Prostate gland (tissue), 2 donors: ENCODE measurements around the gene INAVA. TPM values are rescaled to one million over a fixed set of nuclear protein-coding genes. Genes with fewer than 3 reads are reported as not detected.
"Not testable (repeated sequence)": the region's sequence is repeated elsewhere in the genome, so short reads cannot be mapped to it uniquely, and the experiment has no call there.

Experiments
- DNase-seq: peaks from one replicate; pipeline ENCODE4 v3.0.0-alpha.2; 2019; ENCODE audit warnings: low spot score
- H3K27ac ChIP-seq, 2 donors: fragments of 200-600 bp; sonication (generic); 2 replicates each; pipeline ENCODE4 v1.5.1; 2017 to 2019
- H3K27me3 ChIP-seq: fragments of 200-600 bp; sonication (generic); replicated peaks from 2 replicates; pipeline ENCODE4 v1.5.1; 2019; ENCODE audit not compliant: insufficient read depth
- H3K36me3 ChIP-seq, 2 donors: fragments of 200-600 bp; sonication (generic); 1 replicate in 1 of 2; 2 replicates in 1 of 2; pipeline versions ENCODE4 v1.5.1 to v1.8.1; 2017 to 2019
- H3K4me1 ChIP-seq: fragments of 200-600 bp; sonication (generic); replicated peaks from 2 replicates; pipeline ENCODE4 v1.5.1; 2019
- H3K4me3 ChIP-seq, 2 donors: fragments of 200-600 bp; sonication (generic); 2 replicates each; pipeline ENCODE4 v1.5.1; 2017 to 2019
- H3K9me3 ChIP-seq: fragments of 200-600 bp; sonication (generic); 2 replicates; pipeline ENCODE4 v1.5.1; 2017
- CTCF ChIP-seq, 4 experiments: fragments of 200-600 bp in 2 of 4; fragments of 450-650 bp in 2 of 4; sonication (generic) in 2 of 4; IDR thresholded peaks; 1 replicate in 3 of 4; 2 replicates in 1 of 4; pipeline ENCODE4 v1.5.1; 2016 to 2019; ENCODE audit warnings: antibody characterized with exemption in 4 of 4, mild to moderate bottlenecking in 2 of 4, moderate library complexity in 2 of 4
- POLR2A ChIP-seq: fragments of 450-650 bp; IDR thresholded peaks from one replicate; pipeline ENCODE4 v1.6.1; 2016; ENCODE audit warnings: antibody characterized with exemption, mild to moderate bottlenecking
- POLR2AphosphoS5 ChIP-seq: sonication (generic); formaldehyde crosslinking; IDR thresholded peaks from one replicate; pipeline ENCODE4 v1.6.1; 2017; ENCODE audit warnings: antibody characterized with exemption
- WGBS: methylation state at CpG from one replicate; pipeline ENCODE4 v1.1.5; 2018; 5-methylcytosine and 5-hydroxymethylcytosine counted together
- intact Hi-C: fragments of 100-400 bp; cut with DNase I; formaldehyde crosslinking; loops from one replicate; pipeline ENCODE4 v1.14.2; 2022
- total RNA-seq, 2 donors: library from RNA; depleted of rRNA; stranded (reverse); fragments of >200 nt; gene quantifications; one replicate each; pipeline ENCODE4 v1.1.0, GENCODE V29; 2016

Gene INAVA
- total RNA-seq, 2 donors from 2014 or later, result 7.4 to 27.1 TPM

GRCh38 chr1:200907611-200908097 lies 13.0 kb downstream of the INAVA start:
- H3K27ac ChIP-seq, result no peak overlapping the region
- no peaks in the 10 kb centered on the region for H3K9me3 ChIP-seq
- no peaks in the 10 kb centered on the region for H3K36me3 ChIP-seq
- TF ChIP-seq CTCF (IDR thresholded peaks at IDR 0.05) (no peak), POLR2AphosphoS5 (no peak), POLR2A (no peak)
- 70% methylated on average over 5 of the region's 5 CpGs for WGBS
- H3K27me3 ChIP-seq, result no peaks in the 10 kb centered on the region
- intact Hi-C loops, result no loop called here
- no peak overlapping the region for H3K4me3 ChIP-seq
- H3K4me1 ChIP-seq, result no peaks in the 10 kb centered on the region
- no peak for DNase-seq

DNA sequence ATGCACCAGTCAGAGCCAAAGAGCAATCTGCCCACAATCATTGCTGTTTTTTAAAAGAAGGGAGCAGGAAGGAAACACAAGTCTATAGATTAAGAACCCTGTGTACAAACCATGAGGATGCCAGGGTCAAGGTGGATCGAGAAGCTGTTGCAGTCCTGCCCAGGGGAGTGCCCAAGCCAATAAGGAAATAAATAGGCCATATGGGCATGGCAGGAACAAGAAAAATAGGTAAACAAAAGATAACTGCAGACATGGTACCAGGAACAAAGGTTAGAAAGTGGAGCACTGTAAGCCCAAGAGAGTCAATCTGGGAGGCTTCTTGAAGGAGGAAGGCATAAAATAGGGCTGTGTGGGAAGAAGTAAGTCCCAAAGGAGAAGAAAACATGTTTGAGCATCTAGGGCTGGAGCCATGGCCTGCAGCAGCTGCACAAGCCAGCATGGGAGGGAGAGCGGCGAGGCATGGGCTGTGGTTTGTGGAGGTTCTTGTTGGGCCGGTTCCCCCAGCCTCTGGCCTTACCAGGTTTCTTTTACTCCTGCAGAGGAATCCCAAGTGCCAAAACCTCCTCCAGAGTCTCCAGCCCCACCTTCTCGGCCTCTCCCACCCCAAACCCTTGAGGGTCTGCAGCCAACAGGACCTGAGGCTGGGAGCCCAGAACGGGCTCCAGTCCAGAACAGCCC lies 13.6 kb downstream of the INAVA start:
- TF ChIP-seq POLR2AphosphoS5, result peak; percentile 56
- no peak for TF ChIP-seq CTCF (IDR thresholded peaks at IDR 0.05)
- H3K27me3 ChIP-seq, result no peaks in the 10 kb centered on the region
- DNase-seq, result peak; percentile 84
- H3K4me3 ChIP-seq, result no peak overlapping the region
- no peaks in the 10 kb centered on the region for H3K36me3 ChIP-seq
- peak overlapping the region in 1 of 2 donors; percentile 4 for H3K27ac ChIP-seq
- intact Hi-C loops, result no loop called here
- no peaks in the 10 kb centered on the region for H3K9me3 ChIP-seq
- 36% methylated on average over 6 of the region's 6 CpGs for WGBS
- H3K4me1 ChIP-seq, result no peaks in the 10 kb centered on the region

DNA sequence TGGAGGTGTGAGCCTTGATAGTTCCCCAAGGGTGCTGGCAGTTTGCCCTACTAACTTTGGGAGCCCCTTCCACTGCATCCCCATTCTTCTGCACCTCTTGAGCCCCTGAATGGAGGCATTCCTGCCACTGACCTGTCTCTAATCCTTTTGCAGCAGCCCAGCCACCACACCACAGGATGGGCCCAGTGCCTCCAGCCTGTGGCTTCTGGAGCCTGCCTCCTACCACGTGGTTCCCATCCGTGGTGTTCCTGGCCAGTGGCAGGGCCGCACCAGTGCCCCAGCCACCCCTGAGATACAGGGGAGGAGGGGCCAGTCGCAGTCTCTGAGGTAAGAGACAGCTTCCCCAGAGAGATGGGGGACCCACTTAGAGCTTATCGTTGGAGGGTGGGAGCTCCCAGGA lies 14.4 kb downstream of the INAVA start:
- WGBS, result 84% methylated on average over 5 of the region's 5 CpGs
- TF ChIP-seq POLR2A (no peak), POLR2AphosphoS5 (no peak), CTCF (IDR thresholded peaks at IDR 0.05) (no peak)
- H3K9me3 ChIP-seq, result no peaks in the 10 kb centered on the region
- no peaks in the 10 kb centered on the region for H3K4me1 ChIP-seq
- intact Hi-C loops, result no loop called here
- H3K4me3 ChIP-seq, result no peak overlapping the region
- no peaks in the 10 kb centered on the region for H3K27me3 ChIP-seq
- no peaks in the 10 kb centered on the region for H3K36me3 ChIP-seq
- H3K27ac ChIP-seq, result no peak overlapping the region
- no peak for DNase-seq

DNA sequence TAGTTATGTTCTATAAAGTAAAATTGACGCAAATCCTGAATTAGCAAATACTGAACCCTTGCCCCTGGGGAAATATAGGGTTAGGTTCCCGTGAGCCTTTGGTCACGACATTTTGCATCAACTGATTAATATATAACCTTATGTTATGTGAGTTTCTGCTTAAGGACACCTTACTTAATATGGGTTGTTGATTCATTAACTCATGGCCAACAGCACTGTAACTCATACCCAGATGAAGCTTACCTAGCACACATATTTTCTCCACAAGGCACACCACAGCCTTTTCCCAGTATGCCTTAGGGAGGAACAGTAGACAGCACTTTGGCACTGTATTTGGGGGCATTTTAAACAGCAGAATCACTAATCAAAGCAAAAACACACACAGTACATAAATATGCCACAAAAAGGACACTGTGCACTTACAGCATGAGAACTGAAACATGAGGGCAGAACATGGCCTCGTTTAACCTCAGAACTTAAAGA lies 15.1 kb downstream of the INAVA start:
- H3K27ac ChIP-seq, result no peak overlapping the region
- no peaks in the 10 kb centered on the region for H3K36me3 ChIP-seq
- no peak for DNase-seq
- H3K27me3 ChIP-seq, result no peaks in the 10 kb centered on the region
- TF ChIP-seq CTCF (IDR thresholded peaks at IDR 0.05) (no peak), POLR2AphosphoS5 (no peak), POLR2A (no peak)
- 78% methylated on average over 4 of the region's 4 CpGs for WGBS
- intact Hi-C loops, result no loop called here
- H3K4me1 ChIP-seq, result no peaks in the 10 kb centered on the region
- no peak overlapping the region for H3K4me3 ChIP-seq
- no peaks in the 10 kb centered on the region for H3K9me3 ChIP-seq

DNA sequence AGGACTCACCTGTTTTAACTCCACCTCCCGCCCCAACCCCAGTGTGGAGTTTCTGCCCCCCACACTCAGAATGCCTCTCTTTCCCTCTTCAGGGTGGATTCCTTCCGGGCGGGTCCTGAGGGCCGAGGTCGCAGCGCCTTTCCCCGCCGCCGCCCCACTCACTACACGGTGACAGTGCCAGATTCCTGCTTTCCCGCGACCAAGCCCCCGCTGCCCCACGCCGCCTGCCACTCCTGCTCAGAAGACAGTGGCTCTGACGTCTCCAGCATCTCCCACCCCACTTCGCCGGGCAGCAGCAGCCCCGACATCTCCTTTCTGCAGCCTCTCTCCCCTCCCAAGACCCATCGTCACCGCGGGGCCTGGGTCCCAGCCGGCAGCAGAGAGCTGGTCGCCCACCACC lies 16.7 kb downstream of the INAVA start:
- WGBS, result 93% methylated on average over 23 of the region's 24 CpGs
- Histone ChIP-seq H3K27me3 (no peaks in the 10 kb centered on the region), H3K4me1 (no peaks in the 10 kb centered on the region), H3K36me3 (no peaks in the 10 kb centered on the region), H3K4me3 (no peak overlapping the region), H3K27ac (no peak overlapping the region), H3K9me3 (no peaks in the 10 kb centered on the region)
- DNase-seq, result no peak
- no peak for TF ChIP-seq POLR2AphosphoS5
- no peak for TF ChIP-seq POLR2A
- no peak for TF ChIP-seq CTCF (IDR thresholded peaks at IDR 0.05)
- intact Hi-C loops, result no loop called here

GRCh38 chr1:200911936-200912335 lies 17.2 kb downstream of the INAVA start:
- H3K27ac ChIP-seq, H3K4me1 ChIP-seq, H3K27me3 ChIP-seq, intact Hi-C loops, H3K9me3 ChIP-seq, DNase-seq, H3K4me3 ChIP-seq, H3K36me3 ChIP-seq: not testable (repeated sequence)
- WGBS, result 86% methylated on average over 9 of the region's 21 CpGs
